ENCODE results near the gene LRRC4B.
"Not testable (repeated sequence)": the region's sequence is repeated elsewhere in the genome, so short reads cannot be mapped to it uniquely, and the experiment has no call there.

LRRC4B gene

DNA sequence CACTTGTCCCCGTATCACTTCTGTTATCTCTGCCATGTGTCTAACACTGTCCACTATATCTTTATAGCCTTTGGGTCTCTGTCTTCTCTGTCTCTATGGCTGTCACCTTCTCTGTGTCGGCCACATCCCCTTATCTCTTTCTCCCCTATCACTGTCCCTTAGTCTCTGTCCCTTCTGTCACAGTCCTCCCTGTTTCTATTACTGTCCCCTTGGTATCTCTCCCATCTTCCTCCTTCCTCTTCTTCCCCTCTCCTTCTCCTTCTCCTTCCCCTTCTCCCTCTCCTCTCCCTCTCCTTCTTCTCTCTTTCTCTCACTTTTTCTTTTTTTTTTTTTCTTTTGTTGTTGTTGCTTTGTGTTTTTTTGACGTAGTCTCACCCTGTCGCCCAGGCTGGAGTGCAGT is 34.7 kb upstream of the LRRC4B start:
- Mint-ChIP-seq H3K27ac (no peak overlapping the region), H3K4me3 (no peak overlapping the region), H3K27me3 (ENCODE audit: low read depth, poor library complexity) (peaks cover 76% of the 10 kb centered on the region), H3K9me3 (peaks cover 26% of the 10 kb centered on the region), H3K36me3 (ENCODE audit: low read depth) (no peaks in the 10 kb centered on the region), H3K4me1 (peaks cover 5% of the 10 kb centered on the region)
- TF ChIP-seq, protein P1, sequence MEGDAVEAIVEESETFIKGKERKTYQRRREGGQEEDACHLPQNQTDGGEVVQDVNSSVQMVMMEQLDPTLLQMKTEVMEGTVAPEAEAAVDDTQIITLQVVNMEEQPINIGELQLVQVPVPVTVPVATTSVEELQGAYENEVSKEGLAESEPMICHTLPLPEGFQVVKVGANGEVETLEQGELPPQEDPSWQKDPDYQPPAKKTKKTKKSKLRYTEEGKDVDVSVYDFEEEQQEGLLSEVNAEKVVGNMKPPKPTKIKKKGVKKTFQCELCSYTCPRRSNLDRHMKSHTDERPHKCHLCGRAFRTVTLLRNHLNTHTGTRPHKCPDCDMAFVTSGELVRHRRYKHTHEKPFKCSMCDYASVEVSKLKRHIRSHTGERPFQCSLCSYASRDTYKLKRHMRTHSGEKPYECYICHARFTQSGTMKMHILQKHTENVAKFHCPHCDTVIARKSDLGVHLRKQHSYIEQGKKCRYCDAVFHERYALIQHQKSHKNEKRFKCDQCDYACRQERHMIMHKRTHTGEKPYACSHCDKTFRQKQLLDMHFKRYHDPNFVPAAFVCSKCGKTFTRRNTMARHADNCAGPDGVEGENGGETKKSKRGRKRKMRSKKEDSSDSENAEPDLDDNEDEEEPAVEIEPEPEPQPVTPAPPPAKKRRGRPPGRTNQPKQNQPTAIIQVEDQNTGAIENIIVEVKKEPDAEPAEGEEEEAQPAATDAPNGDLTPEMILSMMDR (IDR thresholded peaks at IDR 0.05) = no peak
- DNase-seq = no peak

- Mint-ChIP-seq H3K27ac (no peak overlapping the region), H3K4me3 (no peak overlapping the region), H3K36me3 (ENCODE audit: low read depth) (no peaks in the 10 kb centered on the region), H3K27me3 (ENCODE audit: low read depth, poor library complexity) (peaks cover 75% of the 10 kb centered on the region), H3K4me1 (peaks cover 5% of the 10 kb centered on the region), H3K9me3 (peaks cover 21% of the 10 kb centered on the region)
- DNase-seq = no peak
- TF ChIP-seq, protein P1 (IDR thresholded peaks at IDR 0.05) = no peak
Observed at GRCh38 chr19:50602496-50602895, 34.3 kb upstream of the LRRC4B start.

- Mint-ChIP-seq H3K27ac (no peak overlapping the region), H3K9me3 (peaks cover 17% of the 10 kb centered on the region), H3K4me3 (no peak overlapping the region), H3K4me1 (peaks cover 5% of the 10 kb centered on the region), H3K27me3 (ENCODE audit: low read depth, poor library complexity) (peaks cover 71% of the 10 kb centered on the region), H3K36me3 (ENCODE audit: low read depth) (no peaks in the 10 kb centered on the region)
- TF ChIP-seq, protein P1 (IDR thresholded peaks at IDR 0.05) = no peak
- no peak for DNase-seq
Observed at GRCh38 chr19:50602089-50602422, 33.8 kb upstream of the LRRC4B start.

- DNase-seq = no peak
- Mint-ChIP-seq H3K36me3 (ENCODE audit: low read depth) (no peaks in the 10 kb centered on the region), H3K4me3 (no peak overlapping the region), H3K4me1 (peaks cover 5% of the 10 kb centered on the region), H3K27me3 (ENCODE audit: low read depth, poor library complexity) (peaks cover 68% of the 10 kb centered on the region), H3K9me3 (peaks cover 15% of the 10 kb centered on the region), H3K27ac (no peak overlapping the region)
- TF ChIP-seq, protein P1 (IDR thresholded peaks at IDR 0.05) = no peak
Observed at GRCh38 chr19:50601407-50602088, 33.3 kb upstream of the LRRC4B start.

DNA sequence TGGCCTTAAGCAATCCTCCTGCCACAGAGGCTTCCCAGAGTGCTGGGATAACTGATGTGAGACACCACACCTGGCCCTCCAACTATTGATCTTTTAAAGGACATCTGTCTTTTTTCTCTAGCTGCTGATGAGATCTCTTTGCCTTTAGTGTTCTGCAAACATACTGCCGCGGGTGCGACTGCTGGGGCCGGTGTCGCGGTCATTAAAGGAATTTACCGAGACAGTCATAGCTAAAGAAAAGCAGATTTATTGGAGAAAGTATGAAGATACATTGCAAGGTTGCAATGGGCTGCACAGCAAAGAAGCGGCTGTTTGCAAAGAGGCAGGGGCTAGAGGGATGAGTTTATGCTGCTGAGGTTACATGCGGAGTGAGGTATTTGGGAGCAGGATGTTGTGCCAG is 31.2 kb upstream of the LRRC4B start:
- no peak overlapping the region for H3K27ac Mint-ChIP-seq
- TF ChIP-seq, protein P1 (IDR thresholded peaks at IDR 0.05) = no peak
- DNase-seq = no peak
- H3K27me3 Mint-ChIP-seq (ENCODE audit: low read depth, poor library complexity) = peaks cover 63% of the 10 kb centered on the region
- no peak overlapping the region for H3K4me3 Mint-ChIP-seq
- no peaks in the 10 kb centered on the region for H3K4me1 Mint-ChIP-seq
- peaks cover 7% of the 10 kb centered on the region for H3K9me3 Mint-ChIP-seq
- H3K36me3 Mint-ChIP-seq (ENCODE audit: low read depth) = no peaks in the 10 kb centered on the region

DNA sequence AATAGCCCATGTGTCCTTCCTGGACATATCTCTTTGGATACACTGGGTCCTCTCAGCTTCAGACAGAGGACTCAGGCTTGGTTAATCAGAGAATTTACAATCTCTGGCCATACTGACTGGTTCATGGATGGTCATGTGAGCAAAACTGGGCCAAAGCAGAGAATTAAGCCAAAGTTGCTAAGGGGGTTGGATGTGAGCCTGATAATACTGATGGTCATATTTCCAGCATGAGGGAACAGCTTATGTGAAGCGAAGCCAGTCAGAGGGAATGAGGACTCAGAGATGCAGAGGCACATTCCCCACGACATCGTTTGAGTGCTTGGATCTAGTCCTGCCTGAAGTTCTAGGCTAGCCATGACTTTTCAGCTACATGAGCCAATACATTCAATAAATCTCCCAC is 22.0 kb upstream of the LRRC4B start:
- TF ChIP-seq, protein P1 (IDR thresholded peaks at IDR 0.05) = no peak
- Mint-ChIP-seq H3K4me1 (no peaks in the 10 kb centered on the region), H3K9me3 (no peaks in the 10 kb centered on the region), H3K27ac (no peak overlapping the region), H3K36me3 (ENCODE audit: low read depth) (no peaks in the 10 kb centered on the region), H3K27me3 (ENCODE audit: low read depth, poor library complexity) (peaks cover 39% of the 10 kb centered on the region), H3K4me3 (no peak overlapping the region)
- DNase-seq = no peak

GRCh38 chr19:50581795-50582660 is 13.8 kb upstream of the LRRC4B start:
- not testable (repeated sequence) for DNase-seq; H3K27ac Mint-ChIP-seq; H3K36me3 Mint-ChIP-seq (ENCODE audit: low read depth); H3K4me3 Mint-ChIP-seq; H3K4me1 Mint-ChIP-seq
- peaks cover 18% of the 10 kb centered on the region for H3K9me3 Mint-ChIP-seq
- peaks cover 45% of the 10 kb centered on the region for H3K27me3 Mint-ChIP-seq (ENCODE audit: low read depth, poor library complexity)

Measured in nephron progenitor cell (in vitro differentiated cells).